ENCODE data around the gene OR11G2. TPM values are rescaled to one million over a fixed set of nuclear protein-coding genes. Genes with fewer than 3 reads are reported as not detected.
"Not testable (repeated sequence)": the region's sequence is repeated elsewhere in the genome, so short reads cannot be mapped to it uniquely, and the experiment has no call there.

OR11G2 gene
- polyA plus RNA-seq, 1 donor: not detected

- no peak for DNase-seq
Observed at GRCh38 chr14:20228681-20229080, 38.0 kb downstream of the OR11G2 start, which contains the start of gene OR11H7. TSS of gene OR11H7 (plus strand) at chr14:20228981.

- DNase-seq: not testable (repeated sequence)
Observed at GRCh38 chr14:20235415-20235814, 44.7 kb downstream of the OR11G2 start.

DNA sequence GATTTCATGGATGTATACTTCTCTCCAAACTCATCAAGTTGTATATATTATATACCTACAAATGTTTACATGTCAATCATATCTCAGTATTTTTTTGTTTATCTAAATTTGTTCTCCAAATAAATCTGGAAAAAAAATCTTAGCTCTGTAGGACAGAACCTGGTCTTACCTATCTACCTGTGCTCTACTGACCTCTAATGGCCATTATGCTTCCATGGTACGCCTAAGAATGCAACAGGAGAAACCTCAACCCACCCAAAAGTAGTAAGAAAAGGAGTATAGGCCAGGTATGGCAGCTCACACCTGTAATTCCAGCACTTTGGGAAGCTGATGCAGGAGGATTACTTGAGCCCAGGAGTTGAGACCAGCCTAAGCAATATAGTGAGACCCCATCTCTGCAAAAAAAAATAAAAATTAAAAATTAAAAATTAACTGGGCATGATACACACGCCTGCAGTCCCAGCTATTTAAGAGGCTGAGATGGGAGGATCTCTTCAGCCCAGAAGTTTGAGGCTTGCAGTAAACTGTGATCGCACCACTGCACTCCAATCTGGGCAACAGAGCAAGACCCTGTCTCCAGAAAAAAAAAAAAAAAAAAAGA is 57.0 kb downstream of the OR11G2 start:
- no peak for DNase-seq

Other genes with a start within 250 kb of the OR11G2 start
- not detected for gene OR4K15, start 215.3 kb upstream of the OR11G2 start, polyA plus RNA-seq (ENCODE audit: insufficient read length)
- not detected for gene OR4Q2, start 188.7 kb upstream of the OR11G2 start, polyA plus RNA-seq (ENCODE audit: insufficient read length)
- gene OR4K14, start 171.6 kb upstream of the OR11G2 start, polyA plus RNA-seq (ENCODE audit: insufficient read length): not detected
- gene OR4K13, start 154.9 kb upstream of the OR11G2 start, polyA plus RNA-seq (ENCODE audit: insufficient read length): not detected
- not detected for gene OR4L1, start 130.9 kb upstream of the OR11G2 start, polyA plus RNA-seq (ENCODE audit: insufficient read length)
- gene OR4K17, start 80.2 kb upstream of the OR11G2 start, polyA plus RNA-seq (ENCODE audit: insufficient read length): not detected
- not detected for gene OR4N5, start 52.1 kb upstream of the OR11G2 start, polyA plus RNA-seq (ENCODE audit: insufficient read length)
- not detected for gene OR11H6, start 32.8 kb downstream of the OR11G2 start, polyA plus RNA-seq (ENCODE audit: insufficient read length)
- not detected for gene OR11H7, start 38.1 kb downstream of the OR11G2 start, polyA plus RNA-seq (ENCODE audit: insufficient read length)
- not detected for gene OR11H4, start 48.4 kb downstream of the OR11G2 start, polyA plus RNA-seq (ENCODE audit: insufficient read length)
- 11.3 TPM for gene TTC5, start 115.1 kb downstream of the OR11G2 start, polyA plus RNA-seq (ENCODE audit: insufficient read length)
- 58.8 TPM for gene CCNB1IP1, start 142.4 kb downstream of the OR11G2 start, polyA plus RNA-seq (ENCODE audit: insufficient read length)
- gene PARP2, start 152.7 kb downstream of the OR11G2 start, polyA plus RNA-seq (ENCODE audit: insufficient read length): 35.5 TPM
- 17.5 TPM for gene TEP1, start 222.6 kb downstream of the OR11G2 start, polyA plus RNA-seq (ENCODE audit: insufficient read length)
- gene KLHL33, start 245.3 kb downstream of the OR11G2 start, polyA plus RNA-seq (ENCODE audit: insufficient read length): 0.97 TPM

All from hindlimb muscle (tissue), 1 donor.